HFF-Myc (cell line): ENCODE data around the gene NEK4.
"Not testable (repeated sequence)": the region's sequence is repeated elsewhere in the genome, so short reads cannot be mapped to it uniquely, and the experiment has no call there.

Experiments used
- DNase-seq: peaks from one replicate; pipeline ENCODE4 v3.0.0-alpha.2; 2011; ENCODE audit warnings: low read depth; ENCODE audit errors: extremely low read depth
- H3K4me3 ChIP-seq: replicated peaks from 2 replicates; pipeline ENCODE4 v1.5.1; 2011; ENCODE audit warnings: low read depth, mild to moderate bottlenecking, control low read depth, low read length
- TF ChIP-seq, protein P1 (sequence below): IDR thresholded peaks from 2 replicates; pipeline ENCODE4 v1.5.1; 2012; ENCODE audit warnings: mild to moderate bottlenecking, low read depth, low read length, control low read depth; ENCODE audit errors: missing control alignments

NEK4 gene

DNA sequence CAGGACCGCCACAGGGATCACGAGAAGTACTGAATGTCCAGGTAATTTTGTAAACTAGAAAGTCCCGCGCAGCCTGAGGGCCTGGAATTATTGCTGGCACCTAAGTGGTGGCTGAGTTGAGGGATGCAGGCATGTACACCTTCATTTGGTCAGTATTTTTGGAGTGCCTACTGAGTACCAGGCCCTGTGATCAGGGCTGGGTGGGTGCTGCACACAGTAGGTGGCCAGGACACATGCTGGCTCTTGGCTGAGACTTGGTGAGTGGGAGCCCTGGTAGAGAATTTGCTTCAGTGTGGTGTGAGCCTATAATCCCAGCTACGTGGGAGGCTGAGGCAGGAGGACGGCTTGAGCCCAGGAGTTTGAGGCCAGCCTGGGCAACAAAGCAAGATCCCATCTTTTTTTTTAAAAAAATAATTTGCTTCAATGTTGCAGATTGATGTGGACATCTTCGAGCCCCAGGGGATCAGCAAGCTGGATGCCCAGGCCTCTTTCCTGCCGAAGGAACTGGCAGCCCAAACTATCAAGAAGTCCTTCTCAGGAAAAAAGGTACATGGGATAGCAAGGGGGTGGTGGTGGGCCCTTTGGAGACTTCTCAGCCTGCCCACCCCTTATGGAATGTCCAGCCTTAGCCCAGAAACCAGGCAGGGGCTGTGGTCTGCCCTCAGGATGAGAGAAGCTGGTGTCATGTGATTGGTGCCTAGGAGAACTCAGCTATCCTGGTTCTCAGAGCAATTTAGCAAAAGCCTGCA is 9.3 kb upstream of the NEK4 start:
- no peak for DNase-seq
- TF ChIP-seq, protein P1, sequence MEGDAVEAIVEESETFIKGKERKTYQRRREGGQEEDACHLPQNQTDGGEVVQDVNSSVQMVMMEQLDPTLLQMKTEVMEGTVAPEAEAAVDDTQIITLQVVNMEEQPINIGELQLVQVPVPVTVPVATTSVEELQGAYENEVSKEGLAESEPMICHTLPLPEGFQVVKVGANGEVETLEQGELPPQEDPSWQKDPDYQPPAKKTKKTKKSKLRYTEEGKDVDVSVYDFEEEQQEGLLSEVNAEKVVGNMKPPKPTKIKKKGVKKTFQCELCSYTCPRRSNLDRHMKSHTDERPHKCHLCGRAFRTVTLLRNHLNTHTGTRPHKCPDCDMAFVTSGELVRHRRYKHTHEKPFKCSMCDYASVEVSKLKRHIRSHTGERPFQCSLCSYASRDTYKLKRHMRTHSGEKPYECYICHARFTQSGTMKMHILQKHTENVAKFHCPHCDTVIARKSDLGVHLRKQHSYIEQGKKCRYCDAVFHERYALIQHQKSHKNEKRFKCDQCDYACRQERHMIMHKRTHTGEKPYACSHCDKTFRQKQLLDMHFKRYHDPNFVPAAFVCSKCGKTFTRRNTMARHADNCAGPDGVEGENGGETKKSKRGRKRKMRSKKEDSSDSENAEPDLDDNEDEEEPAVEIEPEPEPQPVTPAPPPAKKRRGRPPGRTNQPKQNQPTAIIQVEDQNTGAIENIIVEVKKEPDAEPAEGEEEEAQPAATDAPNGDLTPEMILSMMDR: no peak
- H3K4me3 ChIP-seq: no peak overlapping the region

DNA sequence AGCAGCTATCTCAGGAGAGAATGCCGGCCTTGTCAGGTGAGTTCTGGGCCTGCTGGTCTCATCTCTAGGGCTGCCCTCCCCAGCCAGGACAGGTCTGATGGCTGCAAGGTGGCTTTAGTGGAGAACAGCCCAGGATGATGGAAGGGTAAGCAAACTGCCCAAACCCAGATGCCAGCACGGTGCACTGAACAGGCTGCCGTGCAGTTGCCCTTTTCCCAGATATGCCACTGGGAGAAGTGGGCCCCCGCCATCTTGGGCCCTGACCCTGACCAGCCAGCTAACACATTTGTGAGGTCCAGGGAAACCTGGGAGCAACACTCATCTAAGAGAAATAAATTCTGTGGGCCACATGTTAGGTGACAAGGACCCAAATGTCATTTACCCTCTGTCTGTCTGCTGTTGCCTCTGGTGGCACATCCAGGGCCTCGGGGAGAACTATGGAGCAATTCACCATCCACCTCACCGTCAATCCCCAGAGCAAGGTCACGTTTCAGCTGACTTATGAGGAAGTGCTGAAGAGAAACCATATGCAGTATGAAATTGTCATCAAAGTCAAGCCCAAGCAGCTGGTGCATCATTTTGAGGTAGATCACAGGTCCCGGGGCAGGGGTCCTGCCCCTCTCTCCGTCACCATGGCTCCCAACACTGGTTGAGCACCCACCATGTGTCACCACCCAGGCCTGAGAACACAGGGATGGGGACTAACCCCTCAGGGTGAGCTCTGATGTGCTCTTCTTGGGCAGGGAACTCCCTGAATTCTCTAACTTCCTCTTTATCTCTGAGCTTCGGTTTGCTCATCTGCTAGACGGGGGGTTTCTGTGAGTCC is 8.5 kb upstream of the NEK4 start:
- TF ChIP-seq, protein P1: no peak
- H3K4me3 ChIP-seq: no peak overlapping the region
- no peak for DNase-seq

DNA sequence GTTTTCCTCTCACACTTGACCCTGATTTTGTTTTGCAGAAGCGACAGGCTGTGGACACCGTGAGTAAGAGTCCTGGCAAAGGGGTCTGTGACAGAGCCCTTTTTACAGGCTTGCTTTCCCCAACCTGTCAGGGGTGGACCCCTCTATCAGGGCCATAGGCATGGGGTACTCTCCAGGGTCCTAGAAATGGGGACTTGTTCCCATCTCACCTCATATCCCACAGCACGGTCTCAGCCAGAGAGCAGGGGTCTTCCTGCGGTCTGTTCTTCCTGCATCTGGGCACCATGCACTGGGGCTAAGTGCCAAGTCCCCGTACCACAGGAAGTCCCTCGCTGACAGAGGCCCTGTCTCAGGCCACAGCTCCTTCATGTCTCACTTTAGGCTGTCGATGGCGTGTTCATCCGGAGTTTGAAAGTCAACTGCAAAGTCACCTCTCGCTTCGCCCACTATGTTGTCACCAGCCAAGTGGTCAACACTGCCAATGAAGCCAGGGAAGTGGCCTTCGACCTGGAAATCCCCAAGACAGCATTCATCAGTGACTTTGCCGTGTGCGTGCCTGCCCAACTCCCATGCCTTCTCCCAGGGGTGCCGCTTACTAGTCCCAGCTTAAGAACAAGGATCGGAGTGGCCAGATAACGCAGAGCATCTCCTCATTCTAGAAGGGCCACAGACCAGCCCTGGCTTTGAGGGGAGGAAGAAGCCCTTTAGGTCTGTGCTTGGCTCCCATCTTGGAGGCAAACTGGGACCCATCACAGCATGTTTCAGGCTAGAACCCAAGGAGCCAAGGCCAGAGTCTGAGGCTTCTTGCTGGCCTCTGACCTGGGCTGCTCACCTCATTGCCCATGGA is 7.4 kb upstream of the NEK4 start:
- TF ChIP-seq, protein P1: no peak
- DNase-seq: no peak
- H3K4me3 ChIP-seq: no peak overlapping the region

DNA sequence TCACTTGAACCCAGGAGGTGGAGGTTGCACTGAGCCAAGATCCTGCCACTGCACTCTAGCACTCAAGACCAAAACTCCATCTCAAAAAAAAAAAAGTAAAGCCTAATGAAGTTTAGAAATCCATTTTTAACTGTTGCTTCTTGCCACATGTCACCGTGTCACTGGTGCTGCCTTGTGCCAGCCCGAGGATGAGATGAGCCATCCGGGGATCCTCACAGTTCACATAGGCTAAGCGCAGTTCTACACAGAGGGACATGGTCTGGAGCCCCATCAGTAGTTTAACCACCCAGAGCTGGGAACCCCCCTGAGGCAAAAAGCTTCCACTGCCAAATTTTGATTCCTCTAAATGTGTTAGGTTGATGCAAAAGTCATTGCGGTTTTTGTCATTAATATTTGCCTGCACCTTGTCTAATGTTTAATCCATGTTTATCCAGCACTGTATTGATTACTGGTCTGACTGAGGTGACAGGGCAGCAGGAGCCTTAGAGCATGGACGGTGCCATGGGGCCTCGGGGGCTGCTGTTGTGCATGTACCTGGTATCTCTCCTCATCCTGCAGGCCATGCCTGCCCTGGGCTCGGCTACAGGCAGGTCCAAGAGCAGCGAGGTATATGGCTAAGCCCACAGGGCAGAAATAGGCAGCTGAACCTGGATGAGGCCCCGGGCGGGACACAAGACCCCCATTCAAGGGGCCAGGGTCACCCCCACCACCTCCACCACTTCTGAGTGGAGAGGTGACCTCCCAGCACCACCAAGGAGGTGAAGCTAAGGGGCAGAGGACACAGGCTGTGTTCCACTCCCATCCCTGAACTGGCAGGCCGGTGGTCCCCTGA is 6.6 kb upstream of the NEK4 start, which contains the start of gene ITIH1:
Gene ITIH1 (plus strand): TSS at position 473 of the 832 bp plus-strand sequence. CDS start 17 bp downstream, at position 490.
- H3K4me3 ChIP-seq: no peak within 1 kb of the TSS
- DNase-seq: no peak
- TF ChIP-seq, protein P1: no peak

DNA sequence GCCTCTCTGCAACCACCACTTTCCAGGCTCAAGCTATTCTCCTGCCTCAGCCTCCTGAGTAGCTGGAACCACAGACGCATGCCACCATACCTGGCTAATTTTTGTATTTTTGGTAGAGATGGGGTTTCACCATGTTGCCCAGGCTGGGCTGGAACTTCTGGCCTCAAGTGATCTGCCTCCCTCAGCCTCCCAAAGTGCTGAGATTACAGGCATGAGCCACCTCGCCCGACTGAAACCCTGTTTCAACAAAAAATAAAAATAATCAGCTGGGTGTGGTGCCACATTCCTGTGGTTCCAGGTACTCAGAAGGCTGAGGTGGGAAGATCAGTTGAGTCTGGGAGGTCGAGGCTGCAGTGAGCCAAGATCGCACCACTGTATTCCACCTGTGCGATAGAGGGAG is 5.7 kb upstream of the NEK4 start:
- H3K4me3 ChIP-seq, DNase-seq: not testable (repeated sequence)

DNA sequence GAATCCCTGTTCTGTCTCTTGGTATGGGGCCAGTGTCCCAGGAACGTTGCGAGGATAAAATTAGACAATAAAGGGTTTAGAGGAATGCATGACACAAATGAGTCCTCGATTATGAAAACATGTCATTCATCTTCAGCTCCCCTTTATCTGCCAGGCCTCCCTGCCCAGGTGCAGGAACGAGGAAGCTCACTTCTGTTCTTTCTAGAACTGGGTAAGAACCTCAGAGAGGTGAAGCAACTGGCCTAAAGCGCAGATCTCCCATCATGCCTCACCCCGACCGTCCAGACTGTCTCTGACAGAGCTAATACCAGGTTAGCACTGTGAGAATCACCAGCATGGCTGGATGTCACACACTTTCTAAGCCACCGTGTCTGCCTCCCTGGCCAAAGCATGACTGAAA is 5.1 kb upstream of the NEK4 start:
- TF ChIP-seq, protein P1: no peak
- no peak overlapping the region for H3K4me3 ChIP-seq
- DNase-seq: no peak
